Activated CD8-positive, alpha-beta T cell treated with anti-CD3 and anti-CD28 coated beads for 36 hours (primary cell): ENCODE measurements around the gene L3MBTL4. TPM values are rescaled to one million over a fixed set of nuclear protein-coding genes. Genes with fewer than 3 reads are reported as not detected.
"Not testable (repeated sequence)": the region's sequence is repeated elsewhere in the genome, so short reads cannot be mapped to it uniquely, and the experiment has no call there.

ENCODE experiments used
- ATAC-seq: fragments of 200-7000 bp; cut with Tn5 transposase; one replicate; pipeline ENCODE4 v1.10.0; 2021; ENCODE audit warnings: mild to moderate bottlenecking, moderate library complexity
- CTCF ChIA-PET: fragments of 350-600 bp; sonication (Branson Sonifier 250); formaldehyde crosslinking; loops from one replicate; lab custom pipeline; 2021; ENCODE audit warnings: antibody characterized with exemption; lab: Charles Lee
- POLR2A ChIA-PET: fragments of 350-600 bp; sonication (Branson Sonifier 250); formaldehyde crosslinking; loops from one replicate; lab custom pipeline; 2021; ENCODE audit warnings: antibody characterized with exemption; lab: Charles Lee
- DNase-seq: peaks from one replicate; pipeline ENCODE4 v3.0.0-alpha.2; 2020
- H3K27ac Mint-ChIP-seq: one replicate; pipeline ENCODE4 v1.8.0; 2021; ENCODE audit warnings: mild to moderate bottlenecking, mixed read lengths
- H3K27me3 Mint-ChIP-seq: one replicate; pipeline ENCODE4 v1.8.0; 2021; ENCODE audit warnings: mixed read lengths
- H3K36me3 Mint-ChIP-seq: one replicate; pipeline ENCODE4 v1.8.0; 2021; ENCODE audit warnings: low read depth, mixed read lengths
- H3K4me1 Mint-ChIP-seq: one replicate; pipeline ENCODE4 v1.8.0; 2021; ENCODE audit warnings: low read depth, mixed read lengths
- H3K4me3 Mint-ChIP-seq: one replicate; pipeline ENCODE4 v1.8.0; 2021; ENCODE audit warnings: mild to moderate bottlenecking, moderate library complexity, mixed read lengths
- H3K9me3 Mint-ChIP-seq: one replicate; pipeline ENCODE4 v1.8.0; 2021; ENCODE audit warnings: mixed read lengths
- CTCF ChIP-seq: fragments of 200-600 bp; IDR thresholded peaks from one replicate; pipeline ENCODE4 v1.8.0; 2022; ENCODE audit warnings: antibody characterized with exemption, mild to moderate bottlenecking
- intact Hi-C: fragments of 100-400 bp; cut with micrococcal nuclease; formaldehyde crosslinking; loops from one replicate; pipeline ENCODE4 v1.10.0; 2022
- total RNA-seq, 2 experiments: library from RNA; stranded (reverse); gene quantifications; one replicate each; pipeline ENCODE4 v1.2.3, GENCODE V29; 2021

L3MBTL4 gene
- total RNA-seq, 2 experiments from 2014 or later, result not detected

- Mint-ChIP-seq H3K27me3 (no peaks in the 10 kb centered on the region), H3K4me3 (no peak overlapping the region), H3K36me3 (no peaks in the 10 kb centered on the region), H3K27ac (no peak overlapping the region), H3K4me1 (peaks cover 2% of the 10 kb centered on the region), H3K9me3 (no peaks in the 10 kb centered on the region)
- DNase-seq, result no peak
- no peak for TF ChIP-seq CTCF
- intact Hi-C loops, result no loop called here
- ATAC-seq, result no peak
- POLR2A ChIA-PET, result no interaction called here
- CTCF ChIA-PET, result no interaction called here
These were observed 359.0 kb downstream of the L3MBTL4 start for GRCh38 chr18:6055711-6056110.

- TF ChIP-seq CTCF, result no peak
- CTCF ChIA-PET, result no interaction called here
- DNase-seq (no peak), ATAC-seq (no peak)
- H3K27me3 Mint-ChIP-seq, result no peaks in the 10 kb centered on the region
- intact Hi-C loops, result no loop called here
- POLR2A ChIA-PET, result no interaction called here
- no peak overlapping the region for H3K27ac Mint-ChIP-seq
- peaks cover under 1% of the 10 kb centered on the region for H3K9me3 Mint-ChIP-seq
- H3K36me3 Mint-ChIP-seq, result no peaks in the 10 kb centered on the region
- no peak overlapping the region for H3K4me3 Mint-ChIP-seq
- H3K4me1 Mint-ChIP-seq, result peaks cover 2% of the 10 kb centered on the region
These were observed 360.4 kb downstream of the L3MBTL4 start for GRCh38 chr18:6054256-6054842.

- DNase-seq, result no peak
- ATAC-seq, result no peak
- intact Hi-C loops, result no loop called here
- H3K27ac Mint-ChIP-seq, result no peak overlapping the region
- H3K9me3 Mint-ChIP-seq, result peaks cover 1% of the 10 kb centered on the region
- ChIA-PET POLR2A (no interaction called here), CTCF (no interaction called here)
- no peak overlapping the region for H3K4me3 Mint-ChIP-seq
- H3K36me3 Mint-ChIP-seq, result no peaks in the 10 kb centered on the region
- H3K27me3 Mint-ChIP-seq, result no peaks in the 10 kb centered on the region
- no peak for TF ChIP-seq CTCF
- peaks cover 2% of the 10 kb centered on the region for H3K4me1 Mint-ChIP-seq
These were observed 362.2 kb downstream of the L3MBTL4 start for GRCh38 chr18:6052449-6052913.

- CTCF ChIA-PET, H3K4me3 Mint-ChIP-seq, H3K4me1 Mint-ChIP-seq, H3K27me3 Mint-ChIP-seq, POLR2A ChIA-PET, DNase-seq, H3K27ac Mint-ChIP-seq, intact Hi-C loops, H3K36me3 Mint-ChIP-seq, ATAC-seq: not testable (repeated sequence)
- peaks cover 11% of the 10 kb centered on the region for H3K9me3 Mint-ChIP-seq
These were observed 367.1 kb downstream of the L3MBTL4 start for GRCh38 chr18:6047596-6047995.

GRCh38 chr18:6044773-6045172, 369.9 kb downstream of the L3MBTL4 start:
- POLR2A ChIA-PET, result no interaction called here
- Mint-ChIP-seq H3K9me3 (peaks cover 11% of the 10 kb centered on the region), H3K36me3 (no peaks in the 10 kb centered on the region), H3K4me1 (no peaks in the 10 kb centered on the region), H3K4me3 (no peak overlapping the region), H3K27me3 (no peaks in the 10 kb centered on the region), H3K27ac (no peak overlapping the region)
- no peak for DNase-seq
- ATAC-seq, result no peak
- TF ChIP-seq CTCF, result no peak
- CTCF ChIA-PET, result no interaction called here
- intact Hi-C loops, result no loop called here
